HG02798 (cell line): ENCODE measurements around the gene SOS2.
"Not testable (repeated sequence)": the region's sequence is repeated elsewhere in the genome, so short reads cannot be mapped to it uniquely, and the experiment has no call there.

Source experiments
- ATAC-seq: cut with Tn5 transposase; IDR thresholded peaks from one replicate; pipeline ENCODE4 v1.9.1; 2021; ENCODE audit warnings: mild to moderate bottlenecking; ENCODE audit not compliant: unreplicated experiment, poor library complexity

Gene SOS2

DNA sequence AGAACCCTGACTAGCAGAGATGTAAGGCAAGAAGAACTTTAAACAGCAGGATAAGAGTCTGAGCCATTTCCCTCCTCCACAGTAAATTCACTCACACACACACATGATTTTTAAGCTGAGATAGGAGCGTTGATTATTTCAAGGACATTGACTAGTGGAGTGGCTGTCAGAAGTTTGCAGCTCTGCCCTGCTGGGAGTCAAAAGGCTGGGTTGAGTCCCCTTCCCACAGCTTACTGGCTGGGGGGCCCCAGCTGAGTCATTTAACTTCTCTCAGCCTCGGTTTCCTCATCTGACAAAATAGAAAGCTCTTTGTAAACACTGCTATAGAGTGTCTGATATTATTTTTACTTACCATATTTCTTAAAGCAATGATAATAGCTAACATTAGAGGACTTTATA lies 143.3 kb downstream of the SOS2 start:
- no peak for ATAC-seq

- ATAC-seq, result no peak
Observed at GRCh38 chr14:50087341-50088116, 143.8 kb downstream of the SOS2 start.

DNA sequence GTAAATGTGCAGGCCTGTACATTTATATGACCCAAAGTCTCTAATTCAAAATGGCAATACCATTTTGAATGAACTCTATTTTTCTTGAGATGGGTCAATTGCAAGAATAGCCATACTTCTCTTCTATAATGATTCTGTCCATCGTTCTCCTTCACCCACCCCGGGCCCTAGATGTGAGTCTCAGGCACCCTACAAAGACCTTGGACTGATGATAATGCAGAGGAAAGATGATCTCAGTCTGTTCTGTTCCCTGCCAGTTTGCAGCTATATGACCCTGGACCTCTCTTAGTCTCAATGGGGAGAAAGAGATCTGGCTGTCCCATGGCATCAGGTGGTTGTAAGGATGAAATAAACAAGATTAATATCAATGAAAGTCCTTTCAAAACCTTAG lies 145.1 kb downstream of the SOS2 start:
- no peak for ATAC-seq

GRCh38 chr14:50085570-50086320 lies 145.6 kb downstream of the SOS2 start:
- ATAC-seq, result peak; percentile 56

DNA sequence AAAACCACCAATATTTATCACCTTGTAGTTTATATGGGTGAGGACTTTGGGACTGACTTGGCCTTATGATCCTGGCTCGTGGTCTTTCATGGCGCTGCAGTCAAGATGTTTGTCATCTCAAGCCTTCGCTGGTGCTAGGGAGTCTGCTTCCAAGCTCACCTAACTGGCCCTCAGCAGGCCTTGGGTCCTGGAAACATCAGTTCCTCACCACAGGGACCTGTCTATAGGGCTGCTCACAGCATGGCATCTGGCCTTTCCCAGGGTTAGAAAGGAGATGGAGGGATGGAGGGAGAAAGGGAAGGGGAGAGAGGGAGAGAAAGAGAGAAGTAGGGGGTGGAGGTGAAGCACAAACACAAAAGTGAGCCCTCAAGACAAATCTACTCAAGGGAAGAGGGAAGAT lies 146.7 kb downstream of the SOS2 start:
- ATAC-seq, result no peak

DNA sequence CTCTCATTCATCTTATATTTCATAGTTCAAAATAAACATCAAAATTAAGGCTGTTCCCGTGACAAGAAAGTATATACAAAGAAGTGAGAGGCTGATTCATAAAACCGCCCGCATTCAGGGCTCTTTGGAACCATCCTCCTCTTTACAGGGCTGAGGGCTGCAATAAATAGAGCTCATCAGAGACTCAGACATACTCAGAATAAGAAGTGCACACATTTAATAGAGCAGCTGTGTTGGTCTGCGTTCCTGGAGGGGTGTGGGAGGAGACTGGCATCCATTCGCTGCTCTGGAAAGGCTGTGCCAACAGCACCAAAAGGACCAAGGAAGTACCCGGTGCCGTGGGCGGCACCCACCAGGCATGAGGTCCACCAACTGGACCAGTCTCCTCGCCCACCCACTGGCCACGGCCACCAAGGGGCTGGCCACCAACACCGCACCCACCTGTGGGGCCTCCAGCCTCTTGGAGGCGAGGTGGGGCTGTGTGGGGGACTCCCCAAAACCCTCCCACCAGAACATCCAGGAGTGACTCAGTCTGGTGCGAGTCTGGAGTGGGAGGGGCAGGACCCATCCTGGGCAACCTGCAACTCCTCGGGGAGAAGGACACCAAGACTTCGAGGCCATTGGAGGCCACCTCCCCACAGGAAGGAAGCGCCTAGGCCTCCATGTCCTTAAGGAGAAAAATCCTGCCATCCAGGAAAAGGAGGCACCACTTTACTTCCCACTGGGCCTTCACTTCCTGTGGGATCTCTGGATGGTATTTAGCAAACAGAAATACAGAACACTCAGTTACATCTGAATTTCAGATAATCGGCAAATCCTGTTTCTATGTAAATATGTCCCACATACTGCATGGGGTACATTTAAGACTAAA lies 147.7 kb downstream of the SOS2 start:
- peak; percentile 43 for ATAC-seq

GRCh38 chr14:50082784-50083466 lies 148.5 kb downstream of the SOS2 start:
- ATAC-seq, result peak; percentile 79

DNA sequence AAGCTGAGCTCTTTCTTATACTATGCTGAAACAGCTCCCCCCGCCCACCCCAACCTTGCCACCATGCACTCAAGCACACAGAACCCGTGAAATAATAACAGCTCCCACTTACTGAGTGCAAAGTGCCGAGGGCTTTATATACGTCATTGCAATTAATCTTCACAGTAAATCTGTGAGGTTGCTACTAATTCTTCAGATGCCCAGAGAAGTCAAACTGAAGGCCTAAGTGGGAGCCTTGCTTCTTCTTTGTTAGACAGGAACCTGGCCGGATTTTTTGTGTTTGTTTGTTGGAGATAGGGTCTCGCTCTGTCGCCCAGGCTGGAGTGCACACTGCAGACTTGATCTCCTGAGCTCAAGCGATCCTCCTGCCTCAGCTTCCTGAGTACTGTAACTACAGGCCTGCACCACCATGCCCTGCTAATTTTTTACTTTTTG lies 149.1 kb downstream of the SOS2 start:
- no peak for ATAC-seq

DNA sequence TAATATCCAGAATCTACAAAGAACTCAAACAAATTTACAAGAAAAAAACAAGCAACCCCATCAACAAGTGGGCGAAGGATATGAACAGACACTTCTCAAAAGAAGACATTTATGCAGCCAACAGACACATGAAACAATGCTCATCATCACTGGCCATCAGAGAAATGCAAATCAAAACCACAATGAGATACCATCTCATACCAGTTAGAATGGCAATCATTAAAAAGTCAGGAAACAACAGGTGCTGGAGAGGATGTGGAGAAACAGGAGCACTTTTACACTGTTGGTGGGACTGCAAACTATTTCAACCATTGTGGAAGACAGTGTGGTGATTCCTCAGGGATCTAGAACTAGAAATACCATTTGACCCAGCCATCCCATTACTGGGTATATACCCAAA lies 152.3 kb downstream of the SOS2 start:
- ATAC-seq, result not testable (repeated sequence)

DNA sequence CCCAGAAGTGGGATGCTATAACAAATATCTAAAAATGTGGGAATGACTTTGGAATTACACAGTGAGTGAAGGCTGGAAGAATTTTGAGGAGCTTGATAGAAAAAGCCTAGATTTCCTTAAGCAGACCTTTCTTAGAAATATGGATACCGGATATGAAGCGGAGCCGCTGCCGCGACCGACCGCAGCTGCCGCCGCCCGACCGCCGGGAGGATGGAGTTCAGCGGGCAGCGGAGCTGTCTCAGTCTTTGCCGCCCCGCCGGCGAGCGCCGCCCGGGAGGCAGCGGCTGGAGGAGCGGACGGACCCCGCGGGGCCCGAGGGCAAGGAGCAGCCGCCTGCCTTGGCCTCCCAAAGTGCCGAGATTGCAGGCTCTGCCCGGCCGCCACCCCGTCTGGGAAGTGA lies 157.7 kb downstream of the SOS2 start:
- not testable (repeated sequence) for ATAC-seq

GRCh38 chr14:50072395-50072794 lies 159.0 kb downstream of the SOS2 start:
- ATAC-seq, result no peak

DNA sequence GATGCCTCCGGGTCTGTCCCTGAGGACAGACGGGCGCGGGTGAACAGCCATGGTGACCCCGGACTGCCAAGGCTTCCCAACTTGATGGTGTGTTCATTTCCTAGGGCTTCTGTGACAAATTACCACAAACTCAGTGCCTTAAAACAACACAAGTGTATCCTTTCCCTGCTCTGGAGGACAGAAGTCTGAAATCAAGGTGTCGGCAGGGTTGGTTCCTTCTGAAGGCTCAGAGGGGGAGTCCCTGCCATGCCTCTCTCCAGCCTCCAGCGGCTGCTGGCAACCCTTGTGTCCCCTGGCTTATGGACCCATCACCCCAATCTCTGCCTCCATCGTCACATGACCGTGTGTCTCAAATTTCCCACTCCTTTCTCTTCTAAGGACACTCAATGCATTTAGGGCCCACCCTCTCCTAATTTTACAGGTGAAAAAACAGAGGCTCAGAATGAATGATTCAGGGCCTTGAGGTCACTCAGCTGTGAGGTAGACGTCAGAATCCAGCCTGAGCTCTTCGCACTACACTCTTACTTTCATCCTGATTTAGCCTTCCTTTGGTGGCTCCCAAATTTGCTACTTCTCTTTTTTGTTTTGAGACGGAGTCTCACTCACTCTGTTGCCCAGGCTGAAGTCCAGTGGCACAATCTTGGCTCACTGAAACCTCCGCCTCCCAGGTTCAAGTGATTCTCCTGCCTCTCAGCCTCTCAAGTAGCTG lies 160.4 kb downstream of the SOS2 start:
- peak; percentile 39 for ATAC-seq

GRCh38 chr14:50070230-50070629 lies 161.1 kb downstream of the SOS2 start:
- ATAC-seq, result no peak

DNA sequence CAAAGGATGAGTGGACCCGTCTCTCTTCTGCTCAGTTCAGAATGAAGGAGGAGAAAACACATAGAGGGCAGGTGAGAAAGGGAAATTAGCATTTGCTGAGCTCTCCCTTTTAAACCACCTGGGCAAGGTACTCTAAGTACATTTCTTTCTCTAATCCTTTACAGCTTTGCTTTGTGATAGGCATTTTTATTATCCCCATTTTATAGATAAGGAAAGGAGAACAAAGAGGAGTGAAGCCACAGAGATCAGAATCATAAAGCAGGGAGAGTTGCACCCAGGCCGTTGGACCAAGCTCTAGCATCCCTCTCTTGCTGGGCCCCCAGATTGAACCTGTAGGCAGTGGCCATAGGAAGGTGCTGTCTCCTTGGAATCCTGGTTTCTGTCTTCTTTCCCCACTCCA lies 162.1 kb downstream of the SOS2 start:
- no peak for ATAC-seq

DNA sequence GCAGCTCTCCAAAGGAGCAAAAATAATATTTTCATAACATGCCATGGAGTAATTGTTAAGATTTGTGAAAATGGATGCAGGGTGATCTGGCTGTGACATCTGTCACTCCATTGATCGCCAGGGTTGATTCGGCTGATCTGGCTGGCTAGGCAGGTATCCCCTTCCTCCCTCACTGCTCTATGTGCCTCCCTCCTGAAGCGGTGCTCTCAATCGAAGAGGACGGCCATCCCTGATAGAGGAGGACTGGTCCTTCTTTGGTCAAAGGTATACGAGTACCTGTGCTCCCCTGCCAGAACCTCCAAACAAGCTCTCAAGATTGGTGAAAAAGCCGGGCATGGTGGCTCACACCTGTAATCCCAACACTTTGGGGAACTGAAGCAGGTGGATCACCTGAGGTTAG lies 162.9 kb downstream of the SOS2 start:
- ATAC-seq, result no peak

DNA sequence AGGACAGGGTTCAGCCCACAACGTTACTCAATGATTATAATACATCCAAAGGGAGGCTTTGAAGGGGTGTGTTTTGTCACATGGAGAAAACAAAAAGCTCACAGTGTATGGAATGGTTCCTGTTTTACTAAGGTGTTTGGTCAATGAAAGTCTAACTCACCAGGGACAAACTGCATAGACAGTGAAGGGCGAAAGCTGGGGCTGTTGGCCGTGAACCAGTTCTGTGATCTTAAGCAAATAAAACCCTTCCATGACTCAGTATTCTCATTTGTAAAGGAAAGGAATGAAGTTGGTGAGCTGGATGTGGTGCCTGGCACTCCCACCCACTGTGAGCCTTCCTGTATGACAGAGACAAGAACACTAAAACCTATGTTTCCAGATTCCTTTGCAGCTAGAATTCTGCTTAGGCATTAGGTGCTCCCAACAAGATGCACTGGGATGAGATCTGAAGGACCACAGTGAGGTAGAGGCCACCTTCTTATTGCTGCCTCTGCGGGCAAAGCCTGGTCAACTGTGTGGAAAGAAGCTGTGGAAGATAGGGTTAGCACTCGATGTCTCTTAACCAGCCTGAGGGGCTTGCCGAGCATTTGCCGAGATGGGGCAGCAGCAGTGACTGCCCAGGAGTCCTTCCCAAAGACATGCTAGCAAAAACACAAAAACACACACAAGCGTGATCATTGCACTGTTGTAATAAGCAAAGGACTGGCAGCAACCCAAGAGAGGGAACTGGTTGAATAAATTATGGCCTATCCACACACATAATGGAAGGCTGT lies 163.5 kb downstream of the SOS2 start:
- no peak for ATAC-seq
